HepG2 (cell line): ENCODE results near the gene PDE4D.

Experiments used
- ZBTB1 ChIP-seq: sonication (generic); formaldehyde crosslinking; IDR thresholded peaks from 2 replicates; pipeline ENCODE4 v1.4.0; 2020; ENCODE audit warnings: missing genetic modification reagents, borderline replicate concordance
- ZNF121 ChIP-seq: sonication (generic); formaldehyde crosslinking; IDR thresholded peaks from 2 replicates; pipeline ENCODE4 v1.5.0; 2020; ENCODE audit warnings: mild to moderate bottlenecking, missing genetic modification reagents

GRCh38 chr5:59616413-59616812 lies 277.1 kb downstream of the PDE4D start:
- no peak for TF ChIP-seq ZBTB1 (CRISPR knock-in tag)
- no peak for TF ChIP-seq ZNF121 (CRISPR knock-in tag)
